A204.1 (cell line): ENCODE data around the gene PPP2R5D.
"Not testable (repeated sequence)": the region's sequence is repeated elsewhere in the genome, so short reads cannot be mapped to it uniquely, and the experiment has no call there.

Source experiments
- FAIRE-seq: peaks from 2 replicates; lab custom pipeline; 2012; peaks lifted over from hg19 to GRCh38; lab: Jason Lieb, UNC

The PPP2R5D gene

DNA sequence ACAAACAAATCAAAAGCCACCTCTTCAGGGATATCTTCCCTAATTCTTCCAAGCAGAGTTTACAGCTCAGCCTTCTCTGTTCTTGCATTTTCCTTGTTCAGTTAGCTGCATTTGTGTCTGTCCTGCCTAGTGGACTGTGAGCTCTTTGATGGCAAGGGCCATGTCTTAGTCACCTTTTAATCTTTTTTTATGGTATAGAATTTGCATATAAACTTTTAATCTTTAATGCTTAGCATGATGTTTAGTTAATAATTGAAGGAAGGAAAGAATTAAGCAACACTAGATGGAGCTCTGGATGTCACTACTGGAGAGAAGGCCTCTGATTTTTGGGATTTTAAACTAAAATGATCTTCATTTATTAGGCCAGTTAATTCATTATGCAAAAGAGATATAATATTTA, 12.1 kb downstream of the PPP2R5D start:
- peak; percentile 76 for FAIRE-seq

DNA sequence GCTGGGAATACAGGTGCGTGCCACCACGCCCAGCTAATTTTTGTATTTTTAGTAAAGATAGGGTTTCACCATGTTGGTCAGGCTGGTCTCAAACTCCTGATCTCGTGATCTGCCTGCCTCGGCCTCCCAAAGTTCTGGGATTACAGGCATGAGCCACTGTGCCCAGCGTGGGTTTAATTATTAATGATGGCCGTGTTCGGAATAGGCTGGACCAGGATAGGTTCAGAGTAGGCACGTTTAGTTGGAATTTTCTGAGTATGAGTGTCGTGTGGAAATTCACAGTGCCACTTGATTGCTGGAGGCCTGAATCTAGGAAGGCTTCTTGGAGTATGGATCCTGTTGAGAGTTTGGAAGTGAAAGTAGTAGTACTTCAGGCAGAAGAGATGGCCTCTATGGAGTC, 13.8 kb downstream of the PPP2R5D start:
- not testable (repeated sequence) for FAIRE-seq

DNA sequence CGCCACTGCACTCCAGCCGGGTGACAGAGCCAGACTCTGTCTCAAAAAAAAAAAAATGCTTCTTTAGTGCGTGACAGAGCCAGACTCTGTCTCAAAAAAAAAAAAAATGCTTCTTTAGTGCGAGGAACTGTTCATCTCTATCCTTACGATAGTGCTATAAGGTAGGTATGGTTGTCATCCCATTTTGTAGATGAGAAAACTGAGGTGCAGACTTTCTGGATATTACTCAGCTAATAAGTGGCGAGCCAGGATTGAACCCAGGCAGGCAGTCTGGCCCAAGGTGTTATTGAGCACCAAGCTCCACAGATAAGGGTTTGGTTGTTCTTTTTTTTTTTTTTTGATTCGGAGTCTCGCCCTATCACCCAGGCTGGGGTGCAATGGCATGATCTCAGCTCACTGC, 17.5 kb downstream of the PPP2R5D start:
- no peak for FAIRE-seq

DNA sequence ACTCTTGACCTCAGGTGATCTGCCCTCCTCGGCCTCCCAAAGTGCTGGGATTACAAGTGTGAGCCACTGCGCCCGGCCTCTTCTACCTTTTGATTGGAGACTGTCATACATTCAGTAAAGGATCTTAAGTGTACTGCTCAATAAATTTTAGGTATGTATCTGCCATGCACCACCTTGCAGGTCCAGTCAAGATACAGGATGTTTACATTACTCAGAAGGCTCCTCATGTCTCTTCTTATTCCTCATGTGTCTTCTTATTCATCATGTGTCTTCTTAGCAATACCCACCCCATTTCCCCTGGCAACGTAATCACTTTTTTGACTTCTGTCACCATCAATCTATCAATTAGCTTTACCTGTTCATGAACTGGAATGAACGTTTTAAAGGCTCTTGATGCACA, 21.5 kb downstream of the PPP2R5D start:
- no peak for FAIRE-seq

GRCh38 chr6:43006251-43006650, 21.9 kb downstream of the PPP2R5D start:
- FAIRE-seq = no peak

- no peak for FAIRE-seq
These were observed 22.8 kb downstream of the PPP2R5D start for GRCh38 chr6:43007126-43007525.

GRCh38 chr6:43009124-43009523, 24.8 kb downstream of the PPP2R5D start:
- no peak for FAIRE-seq

GRCh38 chr6:43011207-43011606, 26.8 kb downstream of the PPP2R5D start:
- FAIRE-seq = no peak

DNA sequence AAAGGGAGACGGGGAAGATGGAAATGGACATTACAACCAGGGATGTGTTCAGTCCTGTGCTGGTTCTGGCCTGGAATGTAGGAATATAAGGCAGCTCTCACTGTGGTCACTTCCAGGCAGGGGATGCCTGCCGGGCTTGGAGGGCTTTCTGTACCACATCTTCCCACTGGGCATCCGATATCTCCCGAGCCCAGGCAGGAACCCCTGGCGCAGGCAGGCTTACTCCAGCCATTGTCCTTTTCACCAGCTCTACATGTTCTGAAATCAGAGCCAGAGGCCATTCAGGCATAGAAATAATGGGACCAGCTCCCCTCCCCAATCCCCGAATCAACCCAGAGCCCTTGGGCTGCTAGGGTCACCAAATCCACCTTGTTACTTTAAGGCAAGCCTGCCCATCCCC, 28.0 kb downstream of the PPP2R5D start:
- FAIRE-seq = no peak

GRCh38 chr6:43013097-43013842, 28.9 kb downstream of the PPP2R5D start:
- FAIRE-seq = no peak

- FAIRE-seq = peak; percentile 98
These were observed 29.6 kb downstream of the PPP2R5D start, which contains the start of the genes KLHDC3 and MEA1 for GRCh38 chr6:43013843-43014433. KLHDC3 (plus strand) TSS chr6:43014249; CDS start chr6:43017193, 2,944 bp downstream. MEA1 (minus strand) TSS chr6:43013946; CDS start chr6:43013813, 133 bp downstream.

GRCh38 chr6:43014434-43014909, 30.1 kb downstream of the PPP2R5D start:
- FAIRE-seq = no peak

DNA sequence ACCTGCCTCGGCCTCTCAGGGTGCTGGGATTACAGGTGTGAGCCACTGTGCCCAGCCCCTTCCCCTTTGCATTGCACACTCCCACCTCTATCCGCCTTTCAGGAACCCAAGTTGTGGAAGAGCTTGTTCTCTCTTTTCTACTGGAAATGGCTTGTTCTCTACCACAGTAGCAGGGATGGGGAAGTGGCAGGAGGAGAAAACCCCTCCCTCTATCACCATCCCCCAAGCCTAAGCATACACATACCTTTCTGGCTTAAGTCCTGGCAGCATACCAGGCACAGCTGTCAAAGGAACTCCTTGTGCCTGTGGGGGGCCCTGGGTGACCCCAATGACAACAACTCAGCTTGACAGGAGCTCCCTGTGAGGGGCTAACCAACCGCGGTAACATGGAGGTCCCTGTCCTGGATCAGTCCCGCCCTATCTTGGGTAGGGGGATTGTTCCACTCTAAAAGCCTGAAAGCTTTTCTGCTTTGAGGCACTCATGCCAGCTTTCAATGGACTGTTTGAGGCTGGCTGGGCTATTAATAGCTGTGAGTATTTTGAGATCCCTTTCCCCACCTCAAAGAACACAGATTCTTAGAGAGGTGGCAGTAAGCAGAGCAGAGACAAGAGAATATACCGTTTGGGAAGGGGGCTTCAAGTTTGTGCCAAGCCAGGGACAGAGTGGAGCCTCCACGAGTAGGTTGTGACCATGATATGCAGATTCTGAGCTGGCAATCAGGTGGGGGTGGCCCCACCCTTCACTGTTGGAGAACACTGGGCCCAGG, 32.0 kb downstream of the PPP2R5D start:
- no peak for FAIRE-seq

DNA sequence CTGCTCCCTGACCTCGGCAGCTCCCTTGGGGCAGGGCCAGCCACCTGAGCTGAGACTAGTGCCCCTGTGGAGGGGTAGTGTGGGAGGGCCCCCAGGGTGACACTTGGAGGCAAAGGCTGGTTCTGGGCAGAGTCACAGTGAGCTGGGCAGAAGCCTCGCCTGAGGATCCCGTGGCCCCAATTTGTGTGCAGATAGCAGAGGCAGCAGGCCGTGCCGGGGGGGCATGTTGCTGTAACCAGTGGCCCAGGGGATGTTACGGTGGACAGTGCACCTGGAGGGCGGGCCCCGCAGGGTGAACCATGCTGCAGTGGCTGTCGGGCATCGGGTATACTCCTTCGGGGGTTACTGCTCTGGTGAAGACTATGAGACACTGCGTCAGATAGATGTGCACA, 32.6 kb downstream of the PPP2R5D start:
- no peak for FAIRE-seq

GRCh38 chr6:43019152-43019551, 34.8 kb downstream of the PPP2R5D start:
- no peak for FAIRE-seq

- FAIRE-seq = no peak
These were observed 35.8 kb downstream of the PPP2R5D start for GRCh38 chr6:43020052-43020705.

DNA sequence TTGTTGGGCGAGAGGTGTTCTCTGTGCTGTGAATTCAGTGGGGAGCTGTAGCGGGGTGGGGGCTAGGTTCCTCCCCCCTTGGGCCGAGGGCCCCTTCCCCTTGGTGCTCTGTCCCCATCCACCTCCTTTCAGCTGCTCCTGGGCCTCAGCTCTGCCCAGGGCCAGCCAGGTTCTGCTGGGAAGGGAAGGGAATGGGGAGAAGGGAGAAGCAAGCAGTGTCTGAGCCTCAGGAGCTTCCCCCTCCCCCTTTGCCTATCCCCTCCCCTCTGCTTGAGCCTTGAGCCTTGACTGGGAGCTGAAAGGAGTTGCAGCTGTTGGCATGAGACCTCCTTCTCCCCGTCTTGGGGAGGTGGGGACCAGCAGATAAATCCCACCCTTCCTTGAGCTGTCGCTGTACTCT, 36.5 kb downstream of the PPP2R5D start:
- no peak for FAIRE-seq

- FAIRE-seq = no peak
These were observed 37.1 kb downstream of the PPP2R5D start, which contains the start of gene RRP36 for GRCh38 chr6:43021270-43022047. RRP36 (plus strand) TSS chr6:43021623; CDS start chr6:43021655, 32 bp downstream.

GRCh38 chr6:43024436-43024835, 40.1 kb downstream of the PPP2R5D start:
- no peak for FAIRE-seq

GRCh38 chr6:43026365-43026764, 42.0 kb downstream of the PPP2R5D start:
- no peak for FAIRE-seq

DNA sequence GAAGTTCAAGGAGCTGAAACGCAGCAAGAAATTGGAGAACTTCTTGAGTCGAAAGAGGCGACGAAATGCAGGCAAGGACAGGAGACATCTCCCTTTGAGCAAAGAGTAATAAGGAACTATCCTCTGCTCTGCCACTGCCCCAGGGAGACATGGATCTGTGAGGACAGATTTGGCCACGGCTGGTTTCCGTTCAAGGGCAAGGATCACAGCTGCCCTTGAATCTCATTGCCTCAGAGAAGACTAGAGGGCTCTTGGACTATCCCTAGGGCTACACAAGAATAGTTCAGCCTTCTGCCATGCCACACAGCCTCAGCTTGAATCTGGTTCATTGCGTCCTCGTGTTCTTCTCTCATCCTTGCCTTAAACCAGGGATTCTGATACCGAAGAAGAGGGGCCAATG, 44.8 kb downstream of the PPP2R5D start:
- FAIRE-seq = no peak

DNA sequence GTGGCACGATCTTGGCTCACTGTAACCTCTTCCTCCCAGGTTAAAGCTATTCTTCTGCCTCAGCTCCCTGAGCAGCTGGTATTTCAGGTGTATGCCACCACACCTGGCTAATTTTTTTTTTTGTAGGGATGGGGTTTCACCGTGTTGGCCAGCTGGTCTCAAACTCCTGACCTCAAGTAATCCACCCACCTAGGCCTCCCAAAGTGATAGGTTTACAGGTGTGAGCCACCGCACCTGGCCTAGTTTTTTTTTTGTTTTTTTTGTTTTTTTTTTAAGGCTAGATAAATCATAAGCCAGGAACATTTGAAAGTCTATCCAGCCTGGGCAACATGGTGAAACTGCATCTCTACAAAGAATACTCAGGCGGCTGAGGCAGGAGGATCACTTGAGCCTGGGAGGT, 48.0 kb downstream of the PPP2R5D start:
- no peak for FAIRE-seq
